ENCODE data around the gene COG4.
A peak's percentile ranks its signal among the peaks of the same experiment; 100 is the strongest.

The COG4 gene

DNA sequence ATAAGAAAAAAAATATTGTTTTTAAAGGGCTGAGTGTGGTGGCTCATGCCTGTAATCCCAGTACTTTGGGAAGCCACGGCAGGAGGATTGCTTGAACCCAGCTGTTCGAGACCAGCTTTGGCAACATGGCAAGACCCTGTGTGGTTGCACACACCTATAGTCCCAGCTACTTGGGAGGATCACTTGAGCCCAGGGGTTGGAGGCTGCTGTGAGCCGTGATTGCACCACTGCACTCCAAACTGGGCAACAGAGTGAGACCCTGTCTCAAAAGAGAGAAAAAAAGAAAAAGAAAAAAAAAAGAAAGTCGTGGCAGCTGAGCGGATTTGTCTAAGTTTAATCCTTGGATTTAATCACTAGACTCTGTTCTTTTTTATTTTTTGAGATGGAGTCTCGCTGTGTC, 75.3 kb downstream of the COG4 start:
- no peak for TF ChIP-seq POLR2A (IDR thresholded peaks at IDR 0.05; ENCODE audit: low read depth, low read length)
- DNase-seq (ENCODE audit: insufficient read length, low spot score) (no peak), FAIRE-seq (no peak)

DNA sequence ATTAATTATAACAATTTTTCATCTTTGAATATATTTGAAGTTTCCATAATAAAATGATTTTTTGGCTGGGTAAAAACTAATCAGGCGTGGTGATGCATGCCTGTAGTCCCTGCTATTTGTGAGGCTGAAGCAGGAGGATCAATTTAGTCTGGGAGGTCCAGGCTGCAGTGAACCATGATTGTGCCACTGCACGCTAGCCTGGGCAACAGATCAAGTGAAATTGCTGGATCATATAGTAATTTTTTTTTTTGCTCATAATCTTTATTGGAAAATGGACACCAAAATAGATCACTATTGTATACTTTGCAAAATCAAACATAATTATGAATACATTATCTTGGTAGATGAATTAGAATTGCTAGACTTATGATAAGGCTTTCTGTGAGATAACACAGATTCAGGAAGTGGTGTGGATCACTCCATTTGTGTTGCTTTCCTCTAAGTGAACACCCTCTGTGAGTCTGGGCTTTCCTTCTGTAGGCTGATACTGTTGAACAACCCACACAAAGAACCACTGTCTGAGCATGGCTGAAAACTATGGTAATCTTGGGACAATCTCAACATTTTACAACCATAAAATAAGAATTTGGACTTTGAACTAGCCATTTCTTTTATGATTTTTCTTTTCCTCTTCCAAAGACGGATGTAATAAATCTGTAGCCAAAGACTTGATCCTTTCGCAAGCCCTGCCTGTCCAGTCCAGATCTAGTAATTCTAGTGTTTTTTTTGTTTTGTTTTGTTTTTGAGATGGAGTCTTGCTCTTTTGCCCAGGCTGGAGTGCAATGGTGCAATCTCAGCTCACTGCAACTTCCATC, 78.9 kb downstream of the COG4 start:
- no peak for DNase-seq (ENCODE audit: insufficient read length, low spot score)
- FAIRE-seq, result no peak
- no peak for TF ChIP-seq POLR2A (IDR thresholded peaks at IDR 0.05; ENCODE audit: low read depth, low read length)

DNA sequence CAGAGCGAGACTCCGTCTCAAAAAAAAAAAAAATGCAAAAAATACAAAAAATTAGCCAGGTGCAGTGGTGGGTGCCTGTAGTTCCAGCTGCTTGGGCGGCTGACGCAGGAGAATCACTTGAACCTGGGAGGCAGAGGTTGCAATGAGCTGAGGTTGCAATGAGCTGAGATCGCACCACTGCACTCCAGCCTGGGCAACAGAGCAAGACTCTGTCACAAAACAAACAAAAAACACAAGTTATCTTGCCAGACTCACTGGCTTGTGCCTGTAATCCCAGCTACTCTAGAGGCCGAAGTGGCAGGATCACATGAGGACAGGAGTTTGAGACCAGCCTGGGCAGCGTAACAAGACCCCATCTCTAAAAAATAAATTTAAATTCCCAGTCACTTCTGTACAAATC, 81.0 kb downstream of the COG4 start:
- FAIRE-seq (no peak), DNase-seq (ENCODE audit: insufficient read length, low spot score) (no peak)
- no peak for TF ChIP-seq POLR2A (IDR thresholded peaks at IDR 0.05; ENCODE audit: low read depth, low read length)

DNA sequence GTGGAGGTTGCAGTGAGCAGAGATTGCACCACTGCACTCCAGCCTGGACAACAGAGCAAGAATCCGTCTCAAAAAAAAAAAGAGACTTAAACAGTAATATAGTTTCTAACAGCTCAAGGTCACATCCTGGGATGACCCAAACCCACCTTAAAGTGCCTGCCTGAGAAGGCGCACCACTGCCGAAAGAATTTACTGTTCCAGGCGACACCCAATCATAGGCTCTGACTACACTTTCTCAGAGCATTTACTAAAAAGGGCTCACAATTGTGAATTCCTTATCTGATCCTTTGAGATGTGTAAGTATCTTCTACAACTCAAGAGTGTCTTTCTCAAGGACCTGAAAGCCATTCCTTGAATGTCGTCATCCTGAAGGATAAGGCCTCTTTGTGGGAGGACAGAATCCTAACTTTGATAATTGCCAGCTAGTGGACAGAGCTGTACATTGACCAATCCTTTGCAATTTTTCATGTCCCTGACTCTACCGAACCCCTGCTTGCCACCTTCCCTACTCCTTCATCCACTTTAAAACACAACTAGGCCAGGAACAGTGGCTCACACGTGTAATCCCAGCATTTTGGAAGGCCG, 81.9 kb downstream of the COG4 start:
- TF ChIP-seq POLR2A (IDR thresholded peaks at IDR 0.05; ENCODE audit: low read depth, low read length), result no peak
- FAIRE-seq (no peak), DNase-seq (ENCODE audit: insufficient read length, low spot score) (no peak)

DNA sequence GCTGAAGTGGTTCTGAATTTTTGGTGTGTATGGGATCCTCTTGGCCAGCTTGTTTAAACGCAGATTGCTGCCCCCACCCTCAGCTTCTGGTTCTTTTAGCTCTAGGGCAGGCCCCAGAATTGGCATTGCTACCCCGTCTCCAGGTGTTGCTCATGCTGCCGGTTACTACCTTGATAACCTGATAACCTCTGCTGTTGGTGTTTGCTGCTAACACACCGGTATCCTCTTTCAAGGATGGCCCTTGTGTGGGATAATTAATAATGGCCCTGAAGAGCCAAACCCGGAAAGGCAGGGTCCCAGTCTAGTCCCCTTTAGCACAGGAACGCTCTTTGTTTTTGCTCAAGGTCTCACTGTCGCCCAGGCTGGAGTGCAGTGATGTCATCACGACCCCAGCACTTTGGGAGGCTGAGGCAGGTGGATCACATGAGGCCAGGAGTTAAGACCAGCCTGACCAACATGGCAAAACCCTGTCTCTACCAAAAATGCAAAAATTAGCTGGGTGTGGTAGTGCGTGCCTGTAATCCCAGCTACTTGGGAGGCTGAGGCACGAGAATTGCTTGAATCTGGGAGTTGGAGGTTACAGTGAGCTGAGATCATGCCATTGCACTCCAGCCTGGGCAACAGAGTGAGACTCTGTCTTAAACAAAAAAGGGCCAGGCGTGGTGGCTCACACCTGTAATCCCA, 83.2 kb downstream of the COG4 start:
- FAIRE-seq, result no peak
- TF ChIP-seq POLR2A (IDR thresholded peaks at IDR 0.05; ENCODE audit: low read depth, low read length), result no peak
- DNase-seq (ENCODE audit: insufficient read length, low spot score), result no peak

DNA sequence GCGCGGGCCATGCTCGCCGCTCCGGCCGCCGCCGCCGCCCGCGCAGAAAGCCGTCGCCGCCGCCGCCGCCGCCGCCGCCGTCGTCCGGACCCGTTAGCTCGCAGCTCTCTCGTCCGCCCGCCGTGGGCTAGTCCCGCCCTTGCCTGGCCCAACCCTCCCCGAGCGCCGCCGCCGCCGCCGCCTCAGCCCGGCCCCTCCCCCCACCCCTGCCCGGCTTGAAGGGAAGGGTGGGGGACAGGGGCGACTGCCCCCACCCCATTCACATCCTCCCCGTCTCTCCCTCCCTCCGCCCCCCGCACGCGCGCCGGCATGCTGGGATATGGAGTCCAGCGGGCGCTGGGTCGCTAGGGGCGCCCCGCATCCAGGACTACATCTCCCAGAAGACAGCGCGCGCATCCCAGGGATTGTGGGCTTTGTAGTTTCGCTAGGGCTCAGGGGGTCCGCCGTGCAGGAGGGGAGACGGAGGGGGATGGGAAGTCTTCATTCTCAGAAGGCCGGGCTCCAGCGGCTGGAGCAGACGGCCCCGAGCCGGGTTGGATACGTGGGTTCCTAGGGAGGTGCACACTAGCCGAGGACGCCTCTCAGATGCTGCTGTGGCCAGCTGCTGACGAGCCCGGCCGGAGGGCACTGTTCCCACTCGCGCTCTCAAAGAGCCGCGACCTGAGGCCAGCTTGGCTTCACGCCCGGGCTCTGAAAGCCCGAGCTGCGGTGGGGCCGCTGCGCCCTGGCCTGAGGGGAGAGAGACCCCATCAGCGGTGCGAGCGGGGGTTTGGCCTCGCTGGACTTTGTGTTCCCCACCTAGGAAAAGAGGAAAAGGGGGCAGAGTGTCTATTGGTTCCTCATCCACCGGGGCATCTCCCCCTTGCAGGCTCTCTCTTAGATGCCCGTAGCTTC, 84.1 kb downstream of the COG4 start, which contains the start of gene ST3GAL2:
Gene ST3GAL2, minus strand, starts transcription at position 132 of the 894 bp plus-strand sequence. CDS start 40,570 bp downstream, outside the sequence.
- peak; percentile 87 for DNase-seq (ENCODE audit: insufficient read length, low spot score)
- TF ChIP-seq POLR2A (IDR thresholded peaks at IDR 0.05; ENCODE audit: low read depth, low read length), result no peak
- no peak for FAIRE-seq

DNA sequence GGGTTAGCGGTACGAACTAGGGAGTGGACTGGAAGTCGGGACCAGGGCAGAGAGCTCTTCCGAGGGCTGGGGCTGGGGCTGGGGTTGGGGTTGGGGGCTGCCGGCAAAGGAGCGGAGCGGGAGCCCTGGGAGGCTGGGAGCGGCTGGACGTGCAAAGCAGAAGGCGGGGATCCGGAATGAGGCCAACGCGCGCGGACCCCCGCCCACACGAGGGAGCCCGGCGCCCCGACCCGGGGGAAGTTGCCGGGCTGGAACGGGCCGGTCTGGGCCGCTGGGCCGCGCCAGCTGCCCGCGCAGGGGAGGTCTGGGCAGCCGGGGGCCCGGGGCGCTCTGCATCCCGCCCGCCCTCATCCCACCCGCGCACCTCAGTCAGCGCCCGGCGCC, 84.8 kb downstream of the COG4 start:
- TF ChIP-seq POLR2A (IDR thresholded peaks at IDR 0.05; ENCODE audit: low read depth, low read length), result no peak
- DNase-seq (ENCODE audit: insufficient read length, low spot score) (no peak), FAIRE-seq (no peak)

DNA sequence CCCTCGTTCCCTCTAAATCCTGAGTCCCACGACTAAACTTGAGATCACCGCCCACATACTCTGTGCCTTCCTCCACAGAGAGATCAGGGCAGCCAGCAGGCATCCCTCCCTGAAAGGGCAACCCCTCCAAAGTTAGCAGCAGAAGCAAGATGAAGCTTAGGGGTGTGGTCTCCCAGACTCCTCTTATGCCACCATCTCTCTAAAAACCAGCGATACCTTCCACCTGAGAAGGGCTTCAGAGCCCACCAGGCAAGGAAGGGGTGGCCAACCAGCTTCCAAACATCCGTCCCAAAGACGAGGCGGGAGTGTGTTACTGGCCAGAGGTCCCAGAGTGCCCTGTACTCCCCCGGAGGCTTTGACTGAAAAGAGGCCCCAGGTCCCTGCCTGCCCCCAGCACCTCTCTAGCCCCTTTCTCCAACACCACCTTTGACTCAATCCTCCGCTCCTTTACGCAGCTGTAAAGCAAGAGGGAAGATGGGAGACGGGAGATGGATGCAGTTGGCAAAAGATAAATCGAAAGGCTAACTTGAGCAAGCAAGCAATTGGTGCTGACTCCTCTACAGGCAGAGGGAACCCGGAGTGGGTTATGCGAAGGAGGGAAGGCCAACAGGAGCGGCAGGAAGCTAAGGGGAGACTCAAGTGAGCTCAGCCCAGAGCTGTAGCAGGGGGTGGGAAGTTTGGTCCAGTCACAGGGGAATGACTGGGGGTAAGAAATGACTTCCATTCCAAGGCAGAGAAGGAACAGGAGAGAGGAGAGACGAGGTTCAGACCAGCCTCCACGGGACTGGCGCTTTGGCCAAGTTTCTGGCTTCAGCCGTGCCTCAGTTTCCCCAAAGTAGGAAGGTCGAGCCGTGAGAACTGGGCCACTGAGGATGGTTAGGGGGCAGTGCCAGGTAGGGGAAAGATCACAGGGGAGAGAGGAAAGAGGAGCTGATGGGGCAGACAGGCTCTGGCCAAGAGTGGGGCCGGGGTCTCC, 85.5 kb downstream of the COG4 start:
- FAIRE-seq (no peak), DNase-seq (ENCODE audit: insufficient read length, low spot score) (no peak)
- TF ChIP-seq POLR2A (IDR thresholded peaks at IDR 0.05; ENCODE audit: low read depth, low read length), result no peak

DNA sequence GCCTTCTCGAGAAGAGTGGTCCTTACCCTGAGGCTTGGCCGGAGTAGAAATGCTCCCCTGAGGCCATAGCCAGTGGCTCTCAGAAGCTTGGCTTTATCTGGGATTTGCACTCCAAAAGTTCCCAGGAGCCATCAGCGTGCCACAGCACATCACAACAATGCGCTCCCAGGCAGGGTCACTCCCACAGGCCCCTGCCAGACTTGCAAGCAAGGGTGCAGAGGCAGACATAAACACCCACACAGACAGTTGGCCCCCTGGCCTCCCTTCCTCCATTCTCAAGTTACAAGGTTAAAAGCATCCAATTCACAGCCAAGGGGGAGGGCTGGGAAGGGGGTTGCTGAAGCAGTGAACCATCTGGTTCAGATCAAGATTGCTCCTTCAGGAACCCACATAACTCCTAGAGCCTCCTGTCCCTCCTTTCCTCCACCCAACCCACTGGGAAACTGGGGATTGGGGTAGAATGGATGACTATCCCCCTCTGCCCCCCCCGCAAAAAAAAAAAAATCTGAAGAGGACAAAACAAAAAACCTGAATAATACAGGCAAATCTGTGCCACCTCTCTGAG, 86.3 kb downstream of the COG4 start:
- FAIRE-seq, result no peak
- TF ChIP-seq POLR2A (IDR thresholded peaks at IDR 0.05; ENCODE audit: low read depth, low read length), result no peak
- DNase-seq (ENCODE audit: insufficient read length, low spot score), result no peak

DNA sequence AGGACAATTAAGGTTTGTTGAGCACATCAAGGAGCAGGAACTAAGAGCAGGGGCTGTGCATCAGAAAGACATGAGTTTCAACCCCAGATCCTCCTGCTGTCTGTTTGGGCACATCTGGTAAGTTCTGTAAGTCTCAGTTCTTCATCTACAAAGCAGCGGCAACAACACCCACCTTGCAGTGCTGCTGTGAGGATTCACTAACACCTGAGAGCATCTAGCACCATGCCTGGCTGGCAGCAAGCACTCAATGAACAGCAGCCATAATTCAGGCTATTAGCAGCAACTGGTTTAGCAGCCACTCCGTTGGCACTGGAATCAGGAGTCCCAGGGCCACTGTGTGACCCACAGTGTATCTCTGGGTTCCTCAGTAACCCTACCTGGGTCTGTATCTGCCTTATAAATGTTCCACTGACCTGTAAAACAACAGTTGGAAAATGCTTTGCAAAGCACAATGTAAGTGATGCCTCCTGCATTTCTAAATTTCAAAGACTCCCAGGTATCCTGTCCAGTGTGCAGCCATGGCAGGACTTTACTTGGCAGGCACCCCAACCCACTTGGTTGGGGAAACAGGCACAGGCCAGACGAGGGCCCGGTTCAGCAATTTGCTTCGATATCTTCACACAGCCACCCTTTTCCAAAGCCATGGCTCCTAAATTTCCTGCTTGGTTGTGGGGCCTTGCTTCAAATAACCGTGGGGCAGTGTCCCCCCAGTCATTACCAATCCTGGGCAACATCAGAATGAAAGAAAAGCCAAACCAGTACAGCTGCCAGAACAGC, 88.7 kb downstream of the COG4 start:
- no peak for TF ChIP-seq POLR2A (IDR thresholded peaks at IDR 0.05; ENCODE audit: low read depth, low read length)
- FAIRE-seq (no peak), DNase-seq (ENCODE audit: insufficient read length, low spot score) (no peak)

DNA sequence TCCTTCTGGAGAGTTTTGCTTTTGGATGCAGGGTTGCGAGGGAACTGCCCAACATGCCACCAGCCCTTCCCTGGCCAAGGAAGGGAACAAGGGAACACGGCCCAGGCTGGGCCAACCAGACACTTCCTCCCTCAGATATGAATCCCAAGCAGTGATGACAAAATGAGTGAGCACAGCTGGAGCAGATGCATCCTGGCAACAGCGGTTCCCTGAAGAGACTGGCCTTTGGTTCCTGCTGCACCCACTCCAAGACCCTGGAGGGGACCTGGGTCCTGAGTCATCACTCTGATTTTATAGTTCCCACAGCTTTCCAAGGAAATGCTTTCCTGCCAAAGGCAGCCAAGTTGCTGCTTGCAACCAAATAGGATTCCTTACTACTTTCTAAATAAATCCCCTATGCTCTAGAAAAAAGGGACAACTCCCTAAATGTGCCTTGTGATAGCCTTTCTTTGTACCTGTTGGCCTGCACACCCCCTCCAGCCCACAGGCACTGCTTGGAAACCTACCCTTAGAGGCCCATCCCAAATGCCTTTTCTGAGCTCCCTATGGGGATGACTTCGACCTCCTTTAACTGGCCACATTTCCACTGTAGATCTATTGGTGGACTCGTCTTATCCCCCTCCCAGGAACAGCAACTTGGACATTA, 89.8 kb downstream of the COG4 start:
- TF ChIP-seq POLR2A (IDR thresholded peaks at IDR 0.05; ENCODE audit: low read depth, low read length), result no peak
- FAIRE-seq (no peak), DNase-seq (ENCODE audit: insufficient read length, low spot score) (peak; percentile 60)

All from H54 (cell line).